Measurements from ENCODE around the gene SLC16A11.

- TF ChIP-seq, protein P1, sequence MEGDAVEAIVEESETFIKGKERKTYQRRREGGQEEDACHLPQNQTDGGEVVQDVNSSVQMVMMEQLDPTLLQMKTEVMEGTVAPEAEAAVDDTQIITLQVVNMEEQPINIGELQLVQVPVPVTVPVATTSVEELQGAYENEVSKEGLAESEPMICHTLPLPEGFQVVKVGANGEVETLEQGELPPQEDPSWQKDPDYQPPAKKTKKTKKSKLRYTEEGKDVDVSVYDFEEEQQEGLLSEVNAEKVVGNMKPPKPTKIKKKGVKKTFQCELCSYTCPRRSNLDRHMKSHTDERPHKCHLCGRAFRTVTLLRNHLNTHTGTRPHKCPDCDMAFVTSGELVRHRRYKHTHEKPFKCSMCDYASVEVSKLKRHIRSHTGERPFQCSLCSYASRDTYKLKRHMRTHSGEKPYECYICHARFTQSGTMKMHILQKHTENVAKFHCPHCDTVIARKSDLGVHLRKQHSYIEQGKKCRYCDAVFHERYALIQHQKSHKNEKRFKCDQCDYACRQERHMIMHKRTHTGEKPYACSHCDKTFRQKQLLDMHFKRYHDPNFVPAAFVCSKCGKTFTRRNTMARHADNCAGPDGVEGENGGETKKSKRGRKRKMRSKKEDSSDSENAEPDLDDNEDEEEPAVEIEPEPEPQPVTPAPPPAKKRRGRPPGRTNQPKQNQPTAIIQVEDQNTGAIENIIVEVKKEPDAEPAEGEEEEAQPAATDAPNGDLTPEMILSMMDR (IDR thresholded peaks at IDR 0.05): no peak
- TF ChIP-seq EZH2 (IDR thresholded peaks at IDR 0.05): no peak
Measured at GRCh38 chr17:6994118-6994598, 49.7 kb downstream of the SLC16A11 start.
